ENCODE measurements around the gene UBA1.
"Not testable (repeated sequence)": the region's sequence is repeated elsewhere in the genome, so short reads cannot be mapped to it uniquely, and the experiment has no call there.

UBA1 gene

DNA sequence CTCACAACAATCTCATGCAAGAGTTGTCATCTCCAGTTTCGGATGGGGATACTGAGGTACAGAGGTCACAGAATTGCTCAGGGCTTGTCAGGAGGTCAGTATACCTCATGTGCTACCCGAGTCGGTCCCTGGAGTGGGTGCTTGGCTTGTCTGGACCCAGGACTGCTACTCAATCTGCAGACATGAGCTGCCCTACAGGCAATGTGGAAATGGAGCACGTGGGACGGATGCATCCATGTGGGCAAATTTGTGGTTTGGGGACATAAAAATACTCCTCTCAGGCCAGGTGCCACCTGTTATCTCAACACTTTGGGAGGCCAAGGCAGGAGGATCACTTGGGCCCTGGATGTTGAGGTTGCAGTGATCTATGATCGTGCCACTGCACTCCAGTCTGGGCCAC is 54.9 kb downstream of the UBA1 start:
- TF ChIP-seq, protein P1, sequence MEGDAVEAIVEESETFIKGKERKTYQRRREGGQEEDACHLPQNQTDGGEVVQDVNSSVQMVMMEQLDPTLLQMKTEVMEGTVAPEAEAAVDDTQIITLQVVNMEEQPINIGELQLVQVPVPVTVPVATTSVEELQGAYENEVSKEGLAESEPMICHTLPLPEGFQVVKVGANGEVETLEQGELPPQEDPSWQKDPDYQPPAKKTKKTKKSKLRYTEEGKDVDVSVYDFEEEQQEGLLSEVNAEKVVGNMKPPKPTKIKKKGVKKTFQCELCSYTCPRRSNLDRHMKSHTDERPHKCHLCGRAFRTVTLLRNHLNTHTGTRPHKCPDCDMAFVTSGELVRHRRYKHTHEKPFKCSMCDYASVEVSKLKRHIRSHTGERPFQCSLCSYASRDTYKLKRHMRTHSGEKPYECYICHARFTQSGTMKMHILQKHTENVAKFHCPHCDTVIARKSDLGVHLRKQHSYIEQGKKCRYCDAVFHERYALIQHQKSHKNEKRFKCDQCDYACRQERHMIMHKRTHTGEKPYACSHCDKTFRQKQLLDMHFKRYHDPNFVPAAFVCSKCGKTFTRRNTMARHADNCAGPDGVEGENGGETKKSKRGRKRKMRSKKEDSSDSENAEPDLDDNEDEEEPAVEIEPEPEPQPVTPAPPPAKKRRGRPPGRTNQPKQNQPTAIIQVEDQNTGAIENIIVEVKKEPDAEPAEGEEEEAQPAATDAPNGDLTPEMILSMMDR (IDR thresholded peaks at IDR 0.05; ENCODE audit: insufficient read depth, low read length, poor library complexity, severe bottlenecking) = no peak
- no peak for DNase-seq (ENCODE audit: extremely low read depth, insufficient read length)

DNA sequence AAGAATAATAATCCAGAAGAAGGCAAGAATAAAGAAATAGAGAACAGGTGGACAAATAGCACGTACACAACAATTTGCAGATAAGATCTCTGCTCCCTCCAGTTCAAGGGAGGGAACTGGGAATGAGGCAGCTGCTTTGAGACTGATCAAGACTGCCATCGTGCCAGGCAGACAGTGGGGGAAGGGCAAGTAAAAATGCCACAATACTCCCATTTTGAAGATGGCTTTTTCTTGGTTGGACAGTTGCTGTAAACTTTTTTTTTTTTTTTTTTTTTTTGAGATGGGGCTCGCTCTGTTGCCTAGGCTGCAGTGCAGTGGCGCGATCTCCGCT is 56.4 kb downstream of the UBA1 start:
- DNase-seq (ENCODE audit: extremely low read depth, insufficient read length) = no peak

More for the DNA sequence above, 54.9 kb downstream of the UBA1 start:
- Histone ChIP-seq H3K27me3 (replicated peaks; ENCODE audit: control insufficient read depth, insufficient read depth, low read length) (no peaks in the 10 kb centered on the region), H3K4me3 (replicated peaks; ENCODE audit: low read depth, low read length) (no peak overlapping the region), H3K36me3 (ENCODE audit: control insufficient read depth, insufficient read depth, low read length) (peaks cover 3% of the 10 kb centered on the region)

DNA sequence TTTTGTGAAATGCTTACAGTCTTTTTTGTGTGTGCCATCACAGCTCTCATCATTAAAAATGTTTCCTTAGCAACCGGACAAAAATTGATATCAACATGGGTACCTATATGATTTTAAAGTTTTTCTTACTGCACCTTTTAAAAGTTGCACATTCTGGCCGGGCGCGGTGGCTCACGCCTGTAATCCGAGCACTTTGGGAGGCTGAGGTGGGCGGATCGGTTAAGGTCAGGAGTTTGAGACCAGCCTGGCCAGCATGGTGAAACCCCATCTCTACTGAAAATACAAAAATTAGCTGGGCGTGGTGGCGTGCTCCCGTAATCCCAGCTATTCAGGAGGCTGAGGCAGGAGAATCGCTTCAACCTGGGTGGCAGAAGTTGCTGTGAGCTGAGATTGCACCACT is 64.0 kb downstream of the UBA1 start:
- not testable (repeated sequence) for H3K36me3 ChIP-seq (ENCODE audit: control insufficient read depth, insufficient read depth, low read length); H3K4me3 ChIP-seq (replicated peaks; ENCODE audit: low read depth, low read length); DNase-seq (ENCODE audit: extremely low read depth, insufficient read length); H3K27me3 ChIP-seq (replicated peaks; ENCODE audit: control insufficient read depth, insufficient read depth, low read length)

More for the DNA sequence above, 56.4 kb downstream of the UBA1 start:
- TF ChIP-seq, protein P1 (IDR thresholded peaks at IDR 0.05; ENCODE audit: insufficient read depth, low read length, poor library complexity, severe bottlenecking) = no peak
- Histone ChIP-seq H3K36me3 (ENCODE audit: control insufficient read depth, insufficient read depth, low read length) (no peaks in the 10 kb centered on the region; the same call in 1 of the 2 replicates), H3K4me3 (replicated peaks; ENCODE audit: low read depth, low read length) (no peak overlapping the region), H3K27me3 (replicated peaks; ENCODE audit: control insufficient read depth, insufficient read depth, low read length) (no peaks in the 10 kb centered on the region)
